WTC11 (cell line): Measurements from ENCODE around the gene RNF152.

Source experiments
- ARID4B ChIP-seq: sonication (generic); formaldehyde crosslinking; IDR thresholded peaks from 2 replicates; pipeline ENCODE4 v1.8.0; 2023; ENCODE audit warnings: missing genetic modification reagents, mild to moderate bottlenecking, borderline replicate concordance
- ATF3 ChIP-seq: sonication (generic); formaldehyde crosslinking; conservative IDR thresholded peaks from 2 replicates; pipeline ENCODE4 v1.8.1; 2022; ENCODE audit warnings: mild to moderate bottlenecking, missing genetic modification reagents
- CTCF ChIP-seq: fragments of 200-600 bp; IDR thresholded peaks from 2 replicates; pipeline ENCODE4 v1.8.0; 2022; ENCODE audit warnings: antibody characterized with exemption
- E2F1 ChIP-seq: sonication (generic); formaldehyde crosslinking; IDR thresholded peaks from 2 replicates; pipeline ENCODE4 v1.8.0; 2022; ENCODE audit warnings: mild to moderate bottlenecking, missing genetic modification reagents
- FOXK1 ChIP-seq: sonication (generic); formaldehyde crosslinking; IDR thresholded peaks from 2 replicates; pipeline ENCODE4 v1.8.0; 2022; ENCODE audit warnings: mild to moderate bottlenecking, moderate library complexity, missing genetic modification reagents
- MAX ChIP-seq: sonication (generic); formaldehyde crosslinking; IDR thresholded peaks from 2 replicates; pipeline ENCODE4 v1.8.0; 2022; ENCODE audit warnings: mild to moderate bottlenecking, missing genetic modification reagents
- ZNF121 ChIP-seq: sonication (generic); formaldehyde crosslinking; IDR thresholded peaks from 2 replicates; pipeline ENCODE4 v1.8.0; 2023; ENCODE audit warnings: missing genetic modification reagents

GRCh38 chr18:61764381-61764780 lies 128.4 kb downstream of the RNF152 start:
- TF ChIP-seq CTCF = no peak
- no peak for TF ChIP-seq FOXK1
- no peak for TF ChIP-seq ATF3
- no peak for TF ChIP-seq ARID4B (CRISPR knock-in tag)
- no peak for TF ChIP-seq E2F1 (CRISPR knock-in tag)
- TF ChIP-seq MAX (CRISPR knock-in tag) = no peak
- no peak for TF ChIP-seq ZNF121 (CRISPR knock-in tag)
